GM23338 (cell line): Measurements from ENCODE around the gene FHDC1. TPM values are rescaled to one million over a fixed set of nuclear protein-coding genes. Genes with fewer than 3 reads are reported as not detected.

Experiments
- ATAC-seq: fragments of 200-7000 bp; cut with Tn5 transposase; 3 replicates; pipeline ENCODE4 v1.9.1; 2020
- DNase-seq: peaks from one replicate; pipeline ENCODE4 v3.0.0-alpha.2; 2015; ENCODE audit warnings: low spot score
- H2AFZ ChIP-seq: fragments of 200-600 bp; sonication (generic); 2 replicates; pipeline ENCODE4 v1.8.0; 2016; ENCODE audit warnings: antibody characterized with exemption, mild to moderate bottlenecking, moderate library complexity
- H3F3A ChIP-seq: fragments of 200-600 bp; sonication (generic); replicated peaks from 2 replicates; pipeline ENCODE4 v1.8.0; 2017; ENCODE audit warnings: antibody characterized with exemption, mixed run types, low read depth
- H3K27ac ChIP-seq: fragments of 200-600 bp; sonication (generic); 2 replicates; pipeline ENCODE4 v1.6.1; 2016; ENCODE audit warnings: low read depth
- H3K27me3 ChIP-seq: fragments of 200-600 bp; sonication (generic); 2 replicates; pipeline ENCODE4 v1.8.0; 2016; ENCODE audit warnings: mild to moderate bottlenecking, mixed run types, moderate library complexity; ENCODE audit not compliant: insufficient read depth
- H3K36me3 ChIP-seq: fragments of 200-600 bp; sonication (generic); 2 replicates; pipeline ENCODE4 v1.8.0; 2016; ENCODE audit warnings: mild to moderate bottlenecking; ENCODE audit not compliant: insufficient read depth
- H3K4me1 ChIP-seq: fragments of 200-600 bp; sonication (generic); 2 replicates; pipeline ENCODE4 v1.8.0; 2016; ENCODE audit warnings: mild to moderate bottlenecking, moderate library complexity; ENCODE audit not compliant: insufficient read depth
- H3K4me2 ChIP-seq: fragments of 200-600 bp; sonication (generic); 2 replicates; pipeline ENCODE4 v1.7.1; 2017; ENCODE audit warnings: mixed run types
- H3K4me3 ChIP-seq: fragments of 200-600 bp; sonication (generic); 2 replicates; pipeline ENCODE4 v1.6.1; 2016; ENCODE audit warnings: mixed run types
- H3K79me2 ChIP-seq: fragments of 200-600 bp; sonication (generic); replicated peaks from 2 replicates; pipeline ENCODE4 v1.8.0; 2017; ENCODE audit warnings: mild to moderate bottlenecking; ENCODE audit not compliant: insufficient read depth
- H3K9me2 ChIP-seq: fragments of 200-600 bp; sonication (generic); 2 replicates; pipeline ENCODE4 v1.8.0; 2017; ENCODE audit not compliant: insufficient read depth
- H4K20me1 ChIP-seq: fragments of 200-600 bp; sonication (generic); replicated peaks from 2 replicates; pipeline ENCODE4 v1.8.0; 2017; ENCODE audit warnings: mild to moderate bottlenecking; ENCODE audit not compliant: insufficient read depth
- H3K27ac Mint-ChIP-seq: 2 replicates; pipeline ENCODE4 v1.8.0; 2020; ENCODE audit warnings: inconsistent platforms, mild to moderate bottlenecking, moderate library complexity, mixed read lengths
- H3K27me3 Mint-ChIP-seq: 3 replicates; pipeline ENCODE4 v1.8.0; 2022; ENCODE audit warnings: low read depth, mild to moderate bottlenecking, moderate library complexity, mixed read lengths, inconsistent platforms; ENCODE audit not compliant: insufficient read depth, poor library complexity
- H3K36me3 Mint-ChIP-seq: 3 replicates; pipeline ENCODE4 v1.8.0; 2021; ENCODE audit warnings: low read depth, mild to moderate bottlenecking, inconsistent platforms, moderate library complexity, mixed read lengths
- H3K4me1 Mint-ChIP-seq: 3 replicates; pipeline ENCODE4 v1.8.0; 2020; ENCODE audit warnings: mild to moderate bottlenecking, inconsistent platforms, mixed read lengths
- H3K4me3 Mint-ChIP-seq: 3 replicates; pipeline ENCODE4 v1.8.0; 2021; ENCODE audit warnings: moderate library complexity, mild to moderate bottlenecking, inconsistent platforms, mixed read lengths
- H3K9me3 Mint-ChIP-seq: 3 replicates; pipeline ENCODE4 v1.8.0; 2020; ENCODE audit warnings: moderate library complexity, mild to moderate bottlenecking, inconsistent platforms, mixed read lengths
- ETS1 ChIP-seq: IDR thresholded peaks from 2 replicates; pipeline ENCODE4 v1.6.1; 2016; ENCODE audit warnings: antibody characterized with exemption
- EZH2 ChIP-seq: fragments of 200-600 bp; sonication (generic); IDR thresholded peaks from one replicate; pipeline ENCODE4 v1.8.0; 2017; ENCODE audit warnings: antibody characterized with exemption, mild to moderate bottlenecking, low read depth; ENCODE audit not compliant: unreplicated experiment
- EZH2phosphoT487 ChIP-seq: fragments of 200-600 bp; sonication (generic); IDR thresholded peaks from one replicate; pipeline ENCODE4 v1.8.1; 2018; ENCODE audit warnings: antibody characterized with exemption; ENCODE audit not compliant: unreplicated experiment
- JUNB ChIP-seq: IDR thresholded peaks from one replicate; pipeline ENCODE4 v1.6.1; 2016; ENCODE audit warnings: antibody characterized with exemption; ENCODE audit not compliant: unreplicated experiment
- NANOG ChIP-seq: IDR thresholded peaks from 2 replicates; pipeline ENCODE4 v1.6.1; 2016; ENCODE audit warnings: antibody characterized with exemption, borderline replicate concordance
- POLR2AphosphoS5 ChIP-seq: IDR thresholded peaks from 2 replicates; pipeline ENCODE4 v1.6.1; 2016; ENCODE audit warnings: antibody characterized with exemption, low read depth
- STAT1 ChIP-seq: IDR thresholded peaks from one replicate; pipeline ENCODE4 v1.6.1; 2016; ENCODE audit warnings: antibody characterized with exemption; ENCODE audit not compliant: unreplicated experiment
- ZNF331 ChIP-seq: fragments of 250-450 bp; sonication (Bioruptor Pico); IDR thresholded peaks from 2 replicates; pipeline ENCODE4 v1.5.0; 2020; ENCODE audit warnings: low read depth, mild to moderate bottlenecking, moderate library complexity
- ZNF462 ChIP-seq: fragments of 250-450 bp; sonication (Bioruptor Pico); IDR thresholded peaks from 2 replicates; pipeline ENCODE4 v1.5.0; 2020; ENCODE audit warnings: mild to moderate bottlenecking, moderate library complexity
- polyA plus RNA-seq: library from polyadenylated mRNA; unstranded; fragments of >200 nt; fragmentation: Nextera tagmentation; extraction: Ambion mirVana; gene quantifications from 2 replicates; pipeline ENCODE4 v1.2.1, GENCODE V29; 2016
- total RNA-seq: library from RNA; depleted of rRNA; stranded (reverse); fragments of >200 nt; shearing (Covaris generic); gene quantifications from 2 replicates; pipeline ENCODE4 v1.2.3, GENCODE V29; 2014

FHDC1 gene
- total and polyA plus RNA-seq, 2 experiments from 2014 or later, result 9.5 to 22.8 TPM

- no peak for TF ChIP-seq ZNF462 (CRISPR knock-in tag)
- TF ChIP-seq STAT1, result no peak
- TF ChIP-seq JUNB, result no peak
- TF ChIP-seq EZH2phosphoT487, result no peak
- no peak for TF ChIP-seq NANOG
- TF ChIP-seq ZNF331, result no peak
Measured at GRCh38 chr4:153023692-153024394, 87.7 kb downstream of the FHDC1 start (continued).

- Histone ChIP-seq H3F3A (no peaks in the 10 kb centered on the region), H3K27ac (no peak overlapping the region), H3K4me1 (0 out of 2 replicates have a peak, but pooled peaks cover 3% of the 10 kb centered on the region), H3K79me2 (no peaks in the 10 kb centered on the region), H3K27me3 (no peaks in the 10 kb centered on the region; the same call in 1 of the 2 replicates), H3K4me2 (no peak overlapping the region), H3K4me3 (no peak overlapping the region), H3K9me2 (no peaks in the 10 kb centered on the region), H4K20me1 (no peaks in the 10 kb centered on the region), H2AFZ (no peak overlapping the region), H3K36me3 (no peaks in the 10 kb centered on the region)
- ATAC-seq, result no peak
- Mint-ChIP-seq H3K4me1 (peaks cover 23% of the 10 kb centered on the region), H3K36me3 (peaks cover 12% of the 10 kb centered on the region; the same call in 2 of the 3 replicates), H3K4me3 (no peak overlapping the region), H3K27ac (no peak overlapping the region), H3K27me3 (peaks cover 2% of the 10 kb centered on the region), H3K9me3 (no peaks in the 10 kb centered on the region; the same call in 1 of the 3 replicates)
- DNase-seq, result no peak
- TF ChIP-seq ZNF331, result no peak
- no peak for TF ChIP-seq ETS1
- TF ChIP-seq EZH2, result no peak
- TF ChIP-seq JUNB, result no peak
- no peak for TF ChIP-seq POLR2AphosphoS5
Measured at GRCh38 chr4:153024466-153024865, 88.3 kb downstream of the FHDC1 start.
